T-helper 17 cell (primary cell): Measurements from ENCODE around the gene ZNF516. TPM values are rescaled to one million over a fixed set of nuclear protein-coding genes. Genes with fewer than 3 reads are reported as not detected.

Source experiments
- ATAC-seq: fragments of 150-1000 bp; cut with Tn5 transposase; 2 replicates; pipeline ENCODE4 v1.10.0; 2021; ENCODE audit warnings: mild to moderate bottlenecking, moderate library complexity
- DNase-seq, 3 donors: peaks; one replicate each; pipeline versions ENCODE4 v3.0.0 to v3.0.0-alpha.2; 2020 to 2021
- H3K9me3 ChIP-seq: one replicate; pipeline ENCODE4 v1.7.0; 2013; ENCODE audit warnings: low read length, mild to moderate bottlenecking; ENCODE audit not compliant: control insufficient read depth, poor library complexity, severe bottlenecking
- H3K27ac Mint-ChIP-seq: one replicate; pipeline ENCODE4 v1.8.0; 2022; ENCODE audit warnings: mild to moderate bottlenecking, moderate library complexity, mixed read lengths
- H3K27me3 Mint-ChIP-seq: one replicate; pipeline ENCODE4 v1.8.0; 2022; ENCODE audit warnings: mixed read lengths
- H3K36me3 Mint-ChIP-seq: one replicate; pipeline ENCODE4 v1.8.0; 2022; ENCODE audit warnings: low read depth, mixed read lengths
- H3K4me1 Mint-ChIP-seq: one replicate; pipeline ENCODE4 v1.8.0; 2022; ENCODE audit warnings: mild to moderate bottlenecking, mixed read lengths
- H3K4me3 Mint-ChIP-seq: one replicate; pipeline ENCODE4 v1.8.0; 2022; ENCODE audit warnings: mild to moderate bottlenecking, moderate library complexity, mixed read lengths
- total RNA-seq, 4 donors: library from RNA in 2 of 4; stranded (reverse) in 2 of 4; gene quantifications; one replicate each; pipeline ENCODE4 v1.2.3 and lab custom pipeline; 2022 to 2026

Gene ZNF516
- total RNA-seq, 2 donors from 2014 or later: 16.5 to 29.6 TPM

- no peak overlapping the region for H3K4me3 Mint-ChIP-seq
- peaks cover 47% of the 10 kb centered on the region for H3K4me1 Mint-ChIP-seq
- ATAC-seq (no peak), DNase-seq (no peak)
- no peaks in the 10 kb centered on the region for H3K27me3 Mint-ChIP-seq
- H3K9me3 ChIP-seq: no peaks in the 10 kb centered on the region
- H3K36me3 Mint-ChIP-seq: peaks cover 2% of the 10 kb centered on the region
- H3K27ac Mint-ChIP-seq: peak overlapping the region; percentile 54
Observed at GRCh38 chr18:76388261-76388660, 106.8 kb downstream of the ZNF516 start.

DNA sequence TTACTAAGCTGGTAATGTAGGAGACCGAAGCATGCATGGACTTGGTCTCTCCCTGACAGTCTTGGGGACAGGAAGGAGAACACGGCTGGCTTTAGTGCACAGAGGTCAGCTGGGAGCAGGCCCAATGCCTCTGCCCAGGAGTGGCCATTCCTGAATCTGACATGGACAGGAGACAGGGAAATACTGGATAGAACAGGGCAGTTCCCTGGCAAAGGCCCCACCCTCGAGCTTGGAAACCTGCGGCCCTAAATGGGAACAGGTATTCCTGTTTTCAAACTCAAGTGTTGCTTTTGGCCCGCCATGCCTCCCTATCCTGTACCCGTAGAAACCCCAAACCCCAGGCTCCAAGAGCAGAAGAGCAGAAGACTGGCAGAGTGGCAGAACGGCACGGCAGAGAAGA lies 107.4 kb downstream of the ZNF516 start:
- H3K9me3 ChIP-seq: no peaks in the 10 kb centered on the region
- Mint-ChIP-seq H3K4me3 (no peak overlapping the region), H3K36me3 (peaks cover 2% of the 10 kb centered on the region), H3K27me3 (no peaks in the 10 kb centered on the region), H3K27ac (no peak overlapping the region), H3K4me1 (peaks cover 47% of the 10 kb centered on the region)
- no peak for ATAC-seq
- no peak for DNase-seq

GRCh38 chr18:76386886-76387285 lies 108.2 kb downstream of the ZNF516 start:
- Mint-ChIP-seq H3K27ac (no peak overlapping the region), H3K4me1 (peaks cover 44% of the 10 kb centered on the region), H3K27me3 (no peaks in the 10 kb centered on the region), H3K4me3 (peak overlapping the region; percentile 83), H3K36me3 (peaks cover 2% of the 10 kb centered on the region)
- no peak for DNase-seq
- H3K9me3 ChIP-seq: no peaks in the 10 kb centered on the region
- ATAC-seq: no peak

DNA sequence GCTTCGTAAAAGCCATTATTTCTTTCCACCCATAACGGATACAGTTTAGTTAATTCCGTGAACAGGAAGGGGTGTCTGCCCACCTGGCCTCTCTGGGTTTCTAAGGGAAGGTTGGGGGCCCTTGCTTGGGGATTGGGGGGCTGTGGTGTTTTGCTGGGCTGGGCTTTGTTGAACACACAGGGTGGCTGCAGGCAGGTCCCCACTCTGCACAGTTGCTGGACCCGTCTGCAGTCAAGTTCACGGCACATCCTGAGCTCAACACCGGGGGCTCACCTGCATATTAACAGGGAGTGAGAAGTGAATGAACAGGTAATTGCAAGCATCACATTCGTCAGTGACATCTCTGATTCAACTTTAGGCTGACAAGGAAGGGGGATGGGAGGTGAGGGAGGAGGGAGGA lies 109.0 kb downstream of the ZNF516 start:
- H3K27me3 Mint-ChIP-seq: no peaks in the 10 kb centered on the region
- H3K27ac Mint-ChIP-seq: no peak overlapping the region
- ATAC-seq (no peak), DNase-seq (no peak)
- H3K4me3 Mint-ChIP-seq: peak overlapping the region; percentile 36
- peaks cover 2% of the 10 kb centered on the region for H3K36me3 Mint-ChIP-seq
- H3K4me1 Mint-ChIP-seq: peaks cover 37% of the 10 kb centered on the region
- no peaks in the 10 kb centered on the region for H3K9me3 ChIP-seq

- Mint-ChIP-seq H3K27me3 (no peaks in the 10 kb centered on the region), H3K36me3 (peaks cover 2% of the 10 kb centered on the region), H3K4me3 (no peak overlapping the region), H3K4me1 (peaks cover 32% of the 10 kb centered on the region), H3K27ac (no peak overlapping the region)
- no peaks in the 10 kb centered on the region for H3K9me3 ChIP-seq
- ATAC-seq (no peak), DNase-seq (no peak)
Observed at GRCh38 chr18:76385681-76385975, 109.4 kb downstream of the ZNF516 start.

DNA sequence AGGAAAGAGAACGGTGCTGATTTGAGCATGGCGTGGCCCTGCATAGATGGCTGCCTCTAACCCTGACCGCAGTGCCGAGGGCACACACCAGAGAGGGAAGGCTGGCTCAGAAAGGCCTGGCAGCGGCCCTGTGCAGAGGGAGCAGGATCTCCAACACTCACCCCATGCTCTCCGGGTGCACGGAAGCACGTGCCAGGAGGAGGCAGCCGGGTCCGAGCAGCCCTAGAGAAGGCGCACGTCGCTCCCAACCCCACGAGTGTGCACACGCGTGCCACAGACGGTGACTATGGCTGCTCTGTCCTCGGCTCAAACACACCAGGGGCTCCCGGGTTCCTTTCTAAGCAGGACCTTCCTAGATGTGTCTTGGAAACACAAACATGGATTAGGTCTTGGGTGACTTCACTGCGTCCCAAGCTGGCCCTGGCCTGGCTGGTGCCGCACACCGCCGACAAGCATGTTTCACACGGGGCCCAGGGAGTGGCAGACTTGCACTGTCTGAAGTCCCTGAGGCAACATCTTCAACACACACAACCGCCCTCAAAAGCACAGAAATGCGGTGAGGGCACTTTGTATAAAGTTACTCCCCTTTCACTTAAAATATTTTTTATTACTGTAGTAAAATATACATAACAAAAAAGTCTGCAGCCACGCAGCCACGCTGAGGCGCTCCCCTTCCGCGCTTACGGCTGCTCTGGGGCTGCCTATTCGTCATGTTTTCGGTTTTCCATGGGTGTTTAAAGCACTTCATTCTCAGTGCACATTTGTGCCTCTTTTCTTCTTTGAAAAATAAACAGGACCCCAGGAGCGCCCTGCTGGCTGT lies 110.0 kb downstream of the ZNF516 start:
- Mint-ChIP-seq H3K27ac (no peak overlapping the region), H3K4me1 (peaks cover 29% of the 10 kb centered on the region), H3K27me3 (no peaks in the 10 kb centered on the region), H3K4me3 (no peak overlapping the region), H3K36me3 (peaks cover 2% of the 10 kb centered on the region)
- no peaks in the 10 kb centered on the region for H3K9me3 ChIP-seq
- ATAC-seq (no peak), DNase-seq (no peak)

DNA sequence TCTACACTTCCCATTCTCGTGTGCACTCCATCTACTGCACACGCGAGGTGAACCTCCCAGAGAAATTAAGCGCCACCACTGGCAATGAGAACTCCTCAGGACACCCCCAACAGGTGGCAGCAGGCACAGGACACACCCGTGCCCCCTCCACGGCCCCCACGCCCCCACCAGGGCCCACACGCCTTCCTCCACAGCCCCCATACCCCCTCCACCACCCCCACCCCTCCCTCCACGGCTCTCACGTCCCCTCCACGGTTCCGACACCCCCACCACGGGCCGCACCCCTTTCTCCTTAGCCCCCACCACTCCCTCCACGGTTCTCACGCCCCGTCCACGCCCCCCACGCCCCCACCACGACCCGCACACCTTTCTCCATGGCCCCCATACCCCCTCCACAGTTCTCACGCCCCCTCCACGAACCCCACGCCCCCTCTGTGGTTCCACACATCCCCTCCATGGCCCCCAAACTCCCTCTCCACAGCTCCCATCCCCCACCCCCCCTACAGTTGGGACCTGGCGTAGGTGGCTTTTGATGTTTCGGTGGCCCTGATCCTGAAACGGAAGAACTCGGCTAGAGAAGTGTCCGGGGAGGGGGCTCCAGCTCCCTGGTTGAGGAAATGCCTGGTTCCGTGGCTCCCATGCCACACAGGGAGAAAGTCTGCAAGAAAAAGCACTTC lies 110.8 kb downstream of the ZNF516 start:
- peaks cover 29% of the 10 kb centered on the region for H3K4me1 Mint-ChIP-seq
- ATAC-seq (no peak), DNase-seq (no peak)
- H3K27ac Mint-ChIP-seq: no peak overlapping the region
- no peaks in the 10 kb centered on the region for H3K9me3 ChIP-seq
- no peaks in the 10 kb centered on the region for H3K27me3 Mint-ChIP-seq
- H3K36me3 Mint-ChIP-seq: peaks cover 2% of the 10 kb centered on the region
- H3K4me3 Mint-ChIP-seq: no peak overlapping the region

- ATAC-seq (no peak), DNase-seq (no peak)
- no peaks in the 10 kb centered on the region for H3K9me3 ChIP-seq
- Mint-ChIP-seq H3K36me3 (peaks cover 2% of the 10 kb centered on the region), H3K27ac (no peak overlapping the region), H3K4me3 (no peak overlapping the region), H3K4me1 (peaks cover 28% of the 10 kb centered on the region), H3K27me3 (no peaks in the 10 kb centered on the region)
Observed at GRCh38 chr18:76383636-76384035, 111.4 kb downstream of the ZNF516 start.

- peaks cover 18% of the 10 kb centered on the region for H3K4me1 Mint-ChIP-seq
- no peak overlapping the region for H3K4me3 Mint-ChIP-seq
- no peaks in the 10 kb centered on the region for H3K27me3 Mint-ChIP-seq
- ATAC-seq (no peak), DNase-seq (no peak)
- peaks cover 2% of the 10 kb centered on the region for H3K36me3 Mint-ChIP-seq
- H3K9me3 ChIP-seq: no peaks in the 10 kb centered on the region
- no peak overlapping the region for H3K27ac Mint-ChIP-seq
Observed at GRCh38 chr18:76382275-76382674, 112.8 kb downstream of the ZNF516 start.

DNA sequence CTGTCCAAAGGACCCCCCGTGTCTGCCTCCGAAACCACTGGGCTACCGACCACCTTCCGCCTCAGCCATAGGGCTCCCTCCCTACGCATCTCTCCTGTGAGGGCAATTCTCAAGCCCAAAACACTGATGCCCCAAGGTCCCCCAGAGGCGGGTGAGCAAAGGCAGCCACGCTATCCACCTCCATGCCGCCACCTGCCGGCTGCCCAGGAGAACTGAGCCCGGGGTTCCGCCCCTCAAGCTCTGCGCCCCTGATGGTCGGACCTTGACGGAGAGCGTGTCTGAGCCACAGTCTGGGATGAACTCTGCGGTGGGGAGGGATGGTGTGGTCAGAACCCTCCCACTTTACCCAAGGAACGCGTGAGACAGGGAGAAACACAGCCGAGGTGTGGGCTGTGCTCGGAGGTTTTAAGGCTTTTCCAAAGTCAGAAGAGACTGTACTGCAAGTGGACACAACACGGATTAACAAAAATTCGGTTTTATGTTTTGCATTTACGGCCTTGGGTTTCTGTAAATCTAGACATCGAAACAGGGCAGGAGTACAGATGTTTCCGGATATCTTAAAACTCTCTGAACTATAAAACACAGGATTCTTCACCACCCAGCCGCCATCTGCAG lies 114.1 kb downstream of the ZNF516 start:
- Mint-ChIP-seq H3K27ac (peak overlapping the region; percentile 27), H3K4me3 (no peak overlapping the region), H3K4me1 (peaks cover 18% of the 10 kb centered on the region), H3K27me3 (no peaks in the 10 kb centered on the region), H3K36me3 (no peaks in the 10 kb centered on the region)
- DNase-seq: no peak
- H3K9me3 ChIP-seq: no peaks in the 10 kb centered on the region
- ATAC-seq: peak; percentile 50

DNA sequence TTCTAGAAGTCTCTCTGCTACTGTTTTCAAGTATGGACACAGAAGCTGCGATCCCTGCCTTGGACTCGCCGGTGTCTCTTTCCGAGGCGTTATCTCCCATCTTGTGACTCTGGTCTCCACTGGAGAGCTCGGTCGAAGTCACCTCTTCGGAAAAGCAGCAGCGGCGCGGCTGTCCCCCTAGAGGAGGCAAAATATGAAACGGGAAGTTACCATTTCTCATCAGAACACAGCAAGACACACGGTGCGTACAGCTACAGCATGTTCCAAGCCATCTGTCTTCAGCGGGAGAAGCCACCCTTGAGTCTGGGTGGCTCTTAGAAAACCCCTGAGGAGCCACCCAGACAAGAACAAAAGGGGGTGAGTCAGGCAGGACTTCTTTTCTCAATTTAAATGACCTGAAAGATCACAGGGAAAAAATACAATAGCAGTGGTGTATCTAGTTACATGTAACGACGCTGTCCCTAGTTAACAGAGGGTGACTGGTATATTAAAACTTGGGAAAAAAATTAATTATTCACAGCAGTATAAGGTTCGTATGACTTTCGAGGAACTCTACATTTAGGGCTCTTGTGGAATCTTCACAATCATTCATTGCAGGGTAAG lies 114.8 kb downstream of the ZNF516 start:
- H3K27me3 Mint-ChIP-seq: no peaks in the 10 kb centered on the region
- peaks cover 21% of the 10 kb centered on the region for H3K4me1 Mint-ChIP-seq
- H3K4me3 Mint-ChIP-seq: no peak overlapping the region
- no peaks in the 10 kb centered on the region for H3K36me3 Mint-ChIP-seq
- no peak for DNase-seq
- H3K27ac Mint-ChIP-seq: peak overlapping the region; percentile 27
- ATAC-seq: no peak
- H3K9me3 ChIP-seq: no peaks in the 10 kb centered on the region

GRCh38 chr18:76379226-76380126 lies 115.6 kb downstream of the ZNF516 start:
- H3K4me1 Mint-ChIP-seq: peaks cover 29% of the 10 kb centered on the region
- ATAC-seq (no peak), DNase-seq (no peak)
- H3K9me3 ChIP-seq: no peaks in the 10 kb centered on the region
- H3K27ac Mint-ChIP-seq: no peak overlapping the region
- H3K36me3 Mint-ChIP-seq: no peaks in the 10 kb centered on the region
- no peak overlapping the region for H3K4me3 Mint-ChIP-seq
- H3K27me3 Mint-ChIP-seq: no peaks in the 10 kb centered on the region
